Urothelium cell line (cell line): ENCODE data around the gene MYO1A.
A peak's percentile ranks its signal among the peaks of the same experiment; 100 is the strongest.

ENCODE experiments used
- DNase-seq: peaks from one replicate; pipeline ENCODE4 v3.0.0; 2011; ENCODE audit warnings: low spot score, mixed read lengths
- FAIRE-seq: peaks from 2 replicates; lab custom pipeline; 2011; peaks lifted over from hg19 to GRCh38; lab: Jason Lieb, UNC

The MYO1A gene

DNA sequence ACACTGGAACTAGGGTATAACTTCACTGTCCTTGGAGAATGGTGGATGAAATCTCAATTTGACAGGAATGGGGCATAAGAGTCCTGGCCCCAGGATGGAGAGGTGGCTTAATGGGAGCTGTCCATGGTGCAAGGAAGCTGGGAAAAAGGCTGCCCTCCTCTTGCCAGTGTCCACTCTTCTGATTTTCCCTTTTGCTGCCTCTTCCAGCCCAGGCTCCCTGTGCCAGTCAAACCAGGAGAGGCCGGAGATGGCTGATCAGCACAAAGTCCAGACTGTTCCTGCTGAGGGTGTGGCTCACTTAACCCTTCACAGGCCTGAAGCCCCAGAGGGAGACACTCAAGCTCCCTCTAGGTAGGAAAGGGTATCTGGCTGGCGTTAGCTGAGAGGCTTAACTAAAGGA, at the start of gene MYO1A:
TSS of gene MYO1A (minus strand) at position 240 of the 400 bp plus-strand sequence. CDS start 1,806 bp downstream, outside the sequence.
- peak; percentile 21 for DNase-seq
- FAIRE-seq, result no peak

- FAIRE-seq (no peak), DNase-seq (no peak)
Observed at GRCh38 chr12:57099047-57099714, 49.3 kb upstream of the MYO1A start.

DNA sequence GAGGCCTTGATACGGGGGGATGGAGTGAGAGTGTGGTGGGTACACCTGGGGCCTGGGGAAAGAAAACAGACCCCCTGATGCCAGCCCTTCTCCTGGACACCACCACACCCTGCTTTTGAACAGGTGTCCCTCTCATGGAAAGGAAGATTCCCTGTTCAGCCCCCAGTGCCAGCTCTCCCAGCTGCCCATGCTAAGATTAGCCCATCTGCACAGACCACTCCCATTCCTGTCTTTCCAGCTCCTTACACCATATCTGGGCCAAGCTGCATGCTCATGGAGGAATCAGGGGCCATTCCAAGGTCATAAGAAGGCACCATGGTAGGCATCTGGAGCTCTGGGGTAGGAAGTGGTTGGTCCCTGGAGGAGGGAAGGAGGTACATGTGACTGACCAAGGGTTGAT, 48.6 kb upstream of the MYO1A start:
- no peak for FAIRE-seq

DNA sequence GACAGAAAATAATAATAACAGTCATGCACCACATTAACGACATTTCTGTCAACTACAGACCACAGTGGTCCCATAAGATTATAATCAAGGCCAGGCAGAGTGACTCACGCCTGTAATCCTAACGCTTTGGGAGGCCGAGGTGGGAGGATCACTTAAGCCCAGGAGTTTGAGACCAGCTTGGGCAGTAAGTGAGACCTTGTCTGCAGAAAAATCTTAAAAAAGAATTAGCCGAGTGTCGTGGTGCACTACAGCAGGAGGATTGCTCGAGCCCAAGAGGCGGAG, 47.6 kb upstream of the MYO1A start:
- no peak for FAIRE-seq
- no peak for DNase-seq

More for the DNA sequence above, 48.6 kb upstream of the MYO1A start:
- no peak for DNase-seq

DNA sequence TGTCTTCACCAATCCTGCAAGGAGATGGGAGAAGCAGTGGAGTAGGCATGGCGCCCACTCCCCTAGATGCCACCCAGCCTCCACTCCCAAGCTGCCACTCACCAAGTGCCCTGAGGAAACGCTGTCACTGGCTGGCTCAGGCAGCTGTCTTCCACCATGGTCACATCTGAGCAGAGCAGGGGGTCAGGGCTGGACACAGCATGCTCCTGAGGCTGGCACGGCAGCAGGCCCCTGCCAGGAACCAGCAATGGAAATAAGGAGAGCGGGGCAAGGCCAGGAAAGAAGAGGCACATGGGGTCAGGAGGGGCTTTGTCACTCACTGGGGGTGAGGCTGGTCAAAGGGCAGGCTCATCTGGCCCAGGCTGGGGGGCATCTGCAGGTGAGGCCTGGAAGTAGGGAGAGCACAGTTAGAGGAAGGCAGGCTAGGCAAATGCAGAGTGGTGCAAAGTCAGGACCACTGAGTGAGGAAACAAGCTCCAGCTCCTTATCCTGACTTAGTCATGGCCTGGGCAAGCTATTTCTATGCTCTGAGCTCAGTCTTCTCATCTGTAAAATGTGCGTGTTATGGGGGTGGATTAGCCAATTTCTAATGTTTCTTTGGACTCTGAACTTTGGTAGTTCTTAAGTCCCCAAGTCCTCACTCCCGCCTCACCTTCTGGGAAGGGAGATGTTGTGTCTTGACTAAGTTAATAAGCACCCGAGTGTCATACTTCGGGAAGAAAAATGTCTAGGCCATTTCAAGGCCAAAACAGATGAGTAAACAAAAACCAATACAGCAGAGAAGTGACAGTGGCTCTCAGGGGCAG, 47.0 kb upstream of the MYO1A start:
- DNase-seq, result no peak
- no peak for FAIRE-seq

DNA sequence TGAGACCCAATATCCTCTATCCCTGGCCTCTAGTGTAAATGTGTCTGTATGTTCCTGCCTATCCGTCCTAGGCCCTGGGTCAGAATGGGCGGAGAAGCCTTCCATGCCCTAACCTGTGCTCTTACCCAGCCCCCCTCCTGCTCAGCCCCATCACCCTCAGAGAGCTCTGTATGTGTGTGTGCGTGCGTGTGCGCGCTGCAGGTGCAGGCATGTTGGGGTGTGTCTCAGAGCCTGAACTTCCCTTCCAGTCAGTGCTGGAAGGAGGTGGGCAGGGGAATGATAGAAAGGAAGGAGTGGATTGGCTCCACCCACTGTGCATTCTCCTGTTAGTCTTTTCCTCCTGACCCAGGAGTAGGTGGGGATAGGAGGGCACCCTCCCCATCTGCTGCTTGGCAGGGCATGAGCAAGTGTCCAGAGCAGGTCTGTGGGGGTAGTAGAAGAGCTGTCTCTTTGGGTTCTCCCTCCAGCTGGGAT, 46.2 kb upstream of the MYO1A start:
- no peak for DNase-seq
- no peak for FAIRE-seq

DNA sequence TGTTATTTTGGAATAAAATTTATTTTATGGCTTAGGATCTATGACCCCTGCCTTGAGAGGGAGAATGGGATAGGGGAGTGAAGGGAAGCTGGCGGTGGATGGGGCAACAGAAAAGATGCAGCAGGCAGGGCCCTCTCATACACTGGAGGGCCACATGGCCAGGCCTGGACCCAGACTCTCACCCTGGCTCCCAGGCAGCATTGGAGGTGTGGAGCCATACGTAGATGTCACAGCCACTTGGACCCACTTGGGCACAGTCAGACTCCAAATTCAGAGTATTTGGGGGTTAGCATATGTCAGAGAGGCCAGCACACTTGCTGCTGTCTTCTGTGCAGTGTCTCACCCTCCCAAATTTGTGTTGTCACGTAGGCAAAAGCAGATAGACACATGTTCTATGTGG, 45.5 kb upstream of the MYO1A start:
- DNase-seq (no peak), FAIRE-seq (no peak)

- FAIRE-seq (no peak), DNase-seq (no peak)
Observed at GRCh38 chr12:57094208-57095160, 44.6 kb upstream of the MYO1A start.

- FAIRE-seq, result peak; percentile 79
Observed at GRCh38 chr12:57093415-57094207, 43.7 kb upstream of the MYO1A start.

GRCh38 chr12:57092876-57093414, 43.0 kb upstream of the MYO1A start:
- DNase-seq (no peak), FAIRE-seq (no peak)

More at GRCh38 chr12:57093415-57094207, 43.7 kb upstream of the MYO1A start:
- peak; percentile 78 for DNase-seq

- no peak for FAIRE-seq
Observed at GRCh38 chr12:57092529-57092862, 42.6 kb upstream of the MYO1A start.

DNA sequence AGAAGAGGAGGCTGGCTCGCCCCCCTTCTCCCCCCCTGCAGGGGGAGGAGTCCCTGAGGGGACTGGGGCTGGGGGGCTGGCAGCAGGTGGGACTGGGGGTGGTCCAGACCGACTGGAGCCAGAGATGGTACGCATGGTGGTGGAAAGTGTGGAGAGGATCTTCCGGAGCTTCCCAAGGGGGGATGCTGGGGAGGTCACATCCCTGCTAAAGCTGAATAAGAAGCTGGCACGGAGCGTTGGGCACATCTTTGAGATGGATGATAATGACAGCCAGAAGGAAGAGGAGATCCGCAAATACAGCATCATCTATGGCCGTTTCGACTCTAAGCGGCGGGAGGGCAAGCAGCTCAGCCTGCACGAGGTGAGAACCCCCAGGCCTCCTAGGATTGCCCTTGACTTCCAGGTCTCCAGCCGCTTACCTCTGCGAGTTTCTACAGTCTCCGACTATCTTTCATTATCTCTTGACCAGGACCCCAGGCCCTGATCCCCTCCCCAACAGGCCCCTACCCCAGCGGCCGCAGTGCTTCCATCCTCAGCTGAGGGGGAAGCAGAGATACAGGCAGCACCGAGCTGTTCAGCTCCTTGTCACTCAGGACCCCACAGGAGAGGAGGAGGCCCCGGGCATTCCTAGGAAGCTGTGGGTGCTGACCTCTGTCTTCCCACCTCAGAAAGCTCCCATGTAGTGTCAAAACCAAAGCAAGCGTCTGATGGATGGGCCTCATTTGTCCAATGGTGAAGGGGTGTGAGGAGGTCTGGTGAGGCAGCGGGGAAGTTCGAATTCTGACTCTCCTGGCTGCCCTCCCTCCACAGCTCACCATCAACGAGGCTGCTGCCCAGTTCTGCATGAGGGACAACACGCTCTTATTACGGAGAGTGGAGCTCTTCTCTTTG, 42.0 kb upstream of the MYO1A start:
- FAIRE-seq (no peak), DNase-seq (no peak)

More at GRCh38 chr12:57092529-57092862, 42.6 kb upstream of the MYO1A start:
- no peak for DNase-seq

GRCh38 chr12:57090924-57091637, 41.2 kb upstream of the MYO1A start:
- DNase-seq (no peak), FAIRE-seq (no peak)

- FAIRE-seq (no peak), DNase-seq (no peak)
Observed at GRCh38 chr12:57090490-57090889, 40.6 kb upstream of the MYO1A start.

GRCh38 chr12:57089271-57090245, 39.6 kb upstream of the MYO1A start:
- no peak for FAIRE-seq
- DNase-seq, result peak; percentile 56

- DNase-seq (peak; percentile 93), FAIRE-seq (no peak)
Observed at GRCh38 chr12:57088354-57089270, 38.7 kb upstream of the MYO1A start, which contains the start of gene NAB2. TSS of gene NAB2 (plus strand) at chr12:57089114. CDS start at chr12:57089272, 158 bp downstream.
